Stimulated activated CD4-positive, alpha-beta T cell treated with anti-CD3 and anti-CD28 coated beads, Interleukin-15, amount 100 ng/mL, for 24 hours (primary cell): ENCODE measurements around the gene TBL1XR1.

ENCODE experiments used
- DNase-seq: peaks from one replicate; pipeline ENCODE4 v3.0.0-alpha.2; 2020

TBL1XR1 gene

GRCh38 chr3:177197041-177197726 is at the start of gene TBL1XR1:
TSS of gene TBL1XR1 (minus strand) at chr3:177197482. CDS start at chr3:177064977, 132,505 bp downstream.
- peak; percentile 81 for DNase-seq

DNA sequence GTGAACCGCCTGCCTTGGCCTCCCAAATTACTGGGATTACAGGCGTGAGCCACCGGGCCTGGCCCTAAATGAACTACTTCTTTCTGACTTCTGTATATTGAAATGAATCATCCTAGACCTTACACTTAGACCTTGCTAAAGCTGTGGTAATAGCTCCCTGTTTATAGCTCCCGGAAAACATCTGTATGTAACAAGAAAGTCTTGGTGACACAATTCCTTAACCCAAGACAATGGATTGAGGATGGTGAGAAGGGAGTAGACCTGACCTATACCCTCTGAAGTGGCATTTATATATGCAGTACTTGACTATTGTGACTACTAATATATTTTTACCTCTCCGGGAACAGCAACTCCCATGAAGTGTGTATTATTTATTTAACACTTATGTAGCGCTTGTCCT is 48.0 kb upstream of the TBL1XR1 start:
- DNase-seq = no peak

DNA sequence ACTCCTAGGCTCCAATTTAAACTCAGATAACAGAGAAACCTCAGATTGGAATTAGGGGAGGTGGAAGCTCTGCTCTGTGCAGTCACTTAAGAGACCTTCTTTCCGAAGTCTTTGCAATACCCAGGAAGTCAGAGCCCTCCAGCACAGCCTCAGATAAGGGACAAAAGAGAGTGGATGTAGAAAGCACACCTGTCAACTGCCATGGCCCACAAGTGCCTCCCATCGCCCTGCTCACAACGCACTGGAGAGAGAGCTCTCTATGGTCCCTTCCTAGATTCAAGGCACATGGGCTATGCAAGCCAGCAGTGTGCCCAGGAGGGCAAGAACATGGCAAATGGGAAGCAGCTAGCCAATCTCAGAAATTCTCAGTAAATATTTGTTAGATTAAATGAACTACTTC is 47.3 kb upstream of the TBL1XR1 start:
- no peak for DNase-seq

DNA sequence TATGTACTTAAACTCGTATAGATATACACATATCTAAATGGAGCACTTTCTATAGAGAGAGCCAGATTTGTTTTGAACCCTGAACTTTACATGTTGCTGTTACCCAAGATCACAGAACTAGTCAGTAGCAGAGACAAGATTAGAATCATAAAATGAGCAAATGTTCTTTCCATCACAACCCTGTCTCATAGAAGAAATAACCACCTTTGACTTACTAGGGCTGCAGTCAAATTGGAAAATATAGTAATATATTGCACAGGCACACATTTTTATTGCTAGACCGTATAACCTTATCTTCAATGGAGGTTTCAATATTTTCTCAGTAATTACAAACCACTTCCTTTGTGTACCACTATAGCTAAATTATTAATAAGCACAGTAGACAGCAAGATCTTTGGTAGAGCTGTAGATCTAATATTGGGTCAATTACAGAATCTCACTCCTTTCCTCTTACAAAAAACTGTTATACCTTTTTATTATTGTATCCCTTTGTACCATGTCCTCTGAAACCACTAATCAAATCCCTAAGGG is 41.5 kb upstream of the TBL1XR1 start:
- no peak for DNase-seq

GRCh38 chr3:177237206-177237605 is 39.9 kb upstream of the TBL1XR1 start:
- no peak for DNase-seq

- no peak for DNase-seq
These were observed 39.4 kb upstream of the TBL1XR1 start for GRCh38 chr3:177236704-177237103.

DNA sequence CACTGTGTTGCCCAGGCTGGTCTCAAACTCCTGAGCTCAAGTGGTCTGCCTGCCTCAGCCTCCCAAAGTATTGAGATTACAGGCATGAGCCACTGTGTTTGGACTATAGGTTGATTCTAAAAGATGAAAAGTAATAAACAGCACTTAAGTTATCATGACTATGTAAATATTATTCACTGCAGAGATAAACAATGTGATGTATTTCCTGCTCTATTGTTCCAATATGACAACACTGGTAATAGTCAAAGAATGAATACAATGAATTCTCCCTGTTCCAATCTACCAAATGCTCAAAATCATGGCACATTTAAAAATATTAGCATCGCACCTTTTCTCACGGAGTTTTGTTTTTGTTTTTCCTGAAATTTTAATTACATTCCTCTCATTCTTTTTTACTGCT is 36.8 kb upstream of the TBL1XR1 start:
- no peak for DNase-seq

DNA sequence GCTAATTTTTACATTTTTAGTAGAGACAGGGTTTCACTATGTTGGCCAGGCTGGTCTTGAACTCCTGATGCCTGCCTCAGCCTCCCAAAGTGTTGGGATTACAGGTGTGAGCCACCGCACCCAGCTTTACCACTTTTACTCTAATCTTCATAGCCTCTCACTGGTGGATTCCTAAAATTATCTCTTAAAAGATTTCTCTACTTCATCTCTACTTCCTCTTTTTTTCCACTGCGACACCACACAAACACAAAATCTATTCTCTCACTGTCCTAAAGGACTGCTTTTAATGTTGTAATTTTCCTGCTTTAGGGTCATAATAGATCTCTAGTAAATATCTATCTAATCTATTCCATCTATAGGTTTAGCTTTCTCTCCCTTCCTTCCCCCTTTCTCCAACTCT is 34.0 kb upstream of the TBL1XR1 start:
- no peak for DNase-seq

- no peak for DNase-seq
These were observed 33.4 kb upstream of the TBL1XR1 start for GRCh38 chr3:177230641-177231040.

DNA sequence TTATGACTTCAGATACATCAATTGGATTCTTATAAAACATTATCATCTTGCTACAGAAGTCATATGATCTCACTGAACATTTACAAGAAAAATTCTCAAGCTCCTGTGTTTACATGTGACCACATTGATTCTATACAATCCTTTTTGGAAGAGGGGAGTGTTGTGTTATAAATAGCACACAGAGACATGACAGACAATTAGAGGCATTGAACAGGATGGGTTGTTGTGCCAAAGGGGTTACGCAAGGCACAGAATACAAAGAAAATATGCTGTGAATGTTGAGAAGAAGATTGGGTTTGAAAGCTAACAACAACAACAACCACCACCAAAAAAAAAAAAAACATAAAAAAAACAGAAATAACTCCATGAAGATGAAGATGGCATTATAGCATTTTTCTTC is 32.5 kb upstream of the TBL1XR1 start:
- no peak for DNase-seq

DNA sequence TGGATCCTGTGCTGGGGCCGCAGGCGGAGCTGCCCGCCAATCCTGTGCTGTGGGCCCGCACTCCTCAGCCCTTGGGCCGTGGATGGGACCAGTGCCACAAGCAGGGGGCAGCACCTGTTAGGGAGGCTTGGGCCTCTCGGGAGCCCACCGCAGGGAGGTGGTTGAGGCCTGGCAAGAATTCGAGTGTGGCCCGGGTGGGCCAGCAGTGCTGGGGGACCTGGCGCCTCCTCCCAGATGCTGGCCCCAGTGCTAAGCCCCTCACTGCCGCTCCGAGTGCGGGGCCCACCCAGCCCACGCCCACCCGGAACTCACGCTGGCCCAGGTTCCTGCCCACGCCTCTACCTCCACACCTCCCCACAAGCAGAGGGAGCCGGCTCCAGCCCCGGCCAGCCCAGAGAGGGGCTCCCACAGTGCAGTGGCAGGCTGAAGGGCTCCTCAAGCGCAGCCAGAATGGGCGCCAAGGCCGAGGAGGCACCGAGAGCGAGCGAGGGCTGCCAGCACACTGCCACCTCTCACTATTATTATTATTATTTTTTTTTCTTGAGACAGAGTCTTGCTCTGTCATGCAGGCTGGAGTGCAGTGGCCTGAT is 31.4 kb upstream of the TBL1XR1 start:
- no peak for DNase-seq

GRCh38 chr3:177224414-177224813 is 27.1 kb upstream of the TBL1XR1 start:
- no peak for DNase-seq

GRCh38 chr3:177221744-177222143 is 24.5 kb upstream of the TBL1XR1 start:
- DNase-seq = no peak

- DNase-seq = no peak
These were observed 23.1 kb upstream of the TBL1XR1 start for GRCh38 chr3:177220136-177220974.

GRCh38 chr3:177213801-177214535 is 16.7 kb upstream of the TBL1XR1 start:
- no peak for DNase-seq

GRCh38 chr3:177212756-177213155 is 15.5 kb upstream of the TBL1XR1 start:
- no peak for DNase-seq

- DNase-seq = no peak
These were observed 15.0 kb upstream of the TBL1XR1 start for GRCh38 chr3:177212278-177212610.

DNA sequence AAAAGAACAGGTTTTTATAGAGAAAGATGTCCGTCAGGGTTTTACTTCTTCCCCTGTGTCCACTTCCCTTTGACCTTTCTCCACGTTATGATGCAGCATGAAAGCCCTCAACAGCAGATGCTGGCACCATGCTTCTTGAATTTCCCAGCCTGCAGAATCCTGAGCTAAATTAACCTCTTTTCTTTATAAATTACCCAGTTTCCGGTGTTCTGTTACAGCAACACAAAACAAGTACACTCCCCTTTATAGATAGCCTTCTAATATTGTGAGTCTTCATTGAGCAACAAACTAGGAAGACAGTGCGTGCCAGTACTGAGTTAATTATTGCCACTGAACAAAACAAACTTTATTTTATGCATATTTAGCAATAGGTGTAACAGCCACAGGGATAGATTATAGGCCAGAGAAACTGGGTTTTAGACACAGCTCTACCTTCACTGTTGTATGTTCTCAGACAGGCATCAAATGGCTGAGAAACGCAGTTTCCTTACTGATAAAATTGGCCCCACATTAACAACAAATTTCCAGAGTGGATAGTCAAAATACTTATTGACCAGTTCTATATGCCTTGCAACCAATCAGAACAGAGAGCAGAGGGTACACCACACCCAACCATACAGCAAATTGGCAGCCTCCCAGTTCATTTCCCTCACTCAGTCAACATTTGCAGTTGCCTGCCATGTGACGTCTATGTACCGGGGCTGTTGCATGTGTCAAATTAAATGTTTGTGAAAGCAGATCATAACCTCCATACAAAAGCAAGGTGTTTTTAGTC is 14.4 kb upstream of the TBL1XR1 start:
- DNase-seq = no peak

GRCh38 chr3:177210744-177211502 is 13.6 kb upstream of the TBL1XR1 start:
- no peak for DNase-seq

DNA sequence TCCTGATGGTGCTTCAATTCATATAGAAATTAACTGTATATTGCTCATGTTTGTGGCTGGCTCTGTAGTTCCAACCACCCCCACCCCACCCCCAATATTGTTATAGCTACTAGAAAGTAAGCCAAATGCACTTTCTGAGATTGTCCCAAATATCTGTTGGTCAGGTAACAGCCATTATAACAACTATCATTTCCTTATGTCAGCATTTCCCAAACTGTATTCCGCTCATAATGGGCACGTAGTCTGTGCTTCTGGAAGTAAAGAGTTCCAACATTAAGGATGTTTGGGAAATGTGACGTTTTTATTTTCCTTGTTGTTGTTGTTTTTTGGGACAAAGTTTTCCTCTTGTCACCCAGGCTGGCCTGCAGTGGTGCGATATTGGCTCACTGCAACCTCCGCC is 12.2 kb upstream of the TBL1XR1 start:
- DNase-seq = no peak

DNA sequence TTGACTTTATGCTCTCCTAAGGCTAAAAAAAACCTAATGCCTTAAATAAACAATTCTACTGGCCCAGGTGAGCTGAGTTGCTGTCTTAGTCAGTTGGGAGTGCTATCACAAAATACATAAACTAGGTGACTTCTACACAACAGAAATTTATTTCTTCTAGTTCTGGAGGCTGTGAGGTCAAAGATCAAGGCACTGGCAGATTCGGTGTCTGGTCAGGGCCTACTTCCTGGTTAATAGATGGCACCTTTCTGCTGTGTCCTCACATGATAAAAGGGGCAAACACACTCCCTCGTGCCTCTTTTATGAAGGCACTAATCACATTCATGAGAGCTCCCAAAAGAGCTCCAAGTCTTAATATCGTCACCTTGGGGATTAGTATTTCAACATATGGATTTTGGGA is 11.5 kb upstream of the TBL1XR1 start:
- no peak for DNase-seq

- no peak for DNase-seq
These were observed 10.9 kb upstream of the TBL1XR1 start for GRCh38 chr3:177208223-177208622.
